T-cell (primary cell): Measurements from ENCODE around the gene ANKRD13A. TPM values are rescaled to one million over a fixed set of nuclear protein-coding genes. Genes with fewer than 3 reads are reported as not detected.
A peak's percentile ranks its signal among the peaks of the same experiment; 100 is the strongest.

Source experiments
- ATAC-seq, 4 experiments: fragments of 200-7000 bp in 3 of 4; fragments of 150-1000 bp in 1 of 4; cut with Tn5 transposase; replicated peaks in 1 of 4; 1 replicate in 3 of 4; 2 replicates in 1 of 4; pipeline ENCODE4 v1.10.0; 2021; ENCODE audit warnings: moderate library complexity in 3 of 4, mild to moderate bottlenecking in 2 of 4, moderate number of reproducible peaks in 1 of 4
- CTCF ChIA-PET, 2 donors: fragments of 300-600 bp; sonication (Branson Sonifier 250); formaldehyde crosslinking; loops; one replicate each; lab custom pipeline; 2022; ENCODE audit warnings: antibody characterized with exemption in 2 of 2; lab: Charles Lee
- POLR2A ChIA-PET, 2 donors: fragments of 300-600 bp; sonication (Branson Sonifier 250); formaldehyde crosslinking; loops; one replicate each; lab custom pipeline; 2022; ENCODE audit warnings: antibody characterized with exemption in 2 of 2; lab: Charles Lee
- DNase-seq, 35 experiments: peaks; one replicate each; pipeline versions ENCODE4 v3.0.0 to v3.0.0-alpha.2; 2013 to 2023
- H3K27ac ChIP-seq: one replicate; pipeline ENCODE4 v1.5.1; 2013; ENCODE audit warnings: low read length
- H3K27me3 ChIP-seq, 2 experiments: replicated peaks in 1 of 2; 1 replicate in 1 of 2; 2 replicates in 1 of 2; pipeline versions ENCODE4 v1.6.1 to v1.7.0; 2013; ENCODE audit warnings: low read length in 1 of 2, mixed read lengths in 1 of 2; ENCODE audit not compliant: control insufficient read depth in 2 of 2, insufficient read depth in 2 of 2; ENCODE audit errors: extremely low read depth in 1 of 2
- H3K36me3 ChIP-seq, 2 donors: 1 replicate in 1 of 2; 2 replicates in 1 of 2; pipeline versions ENCODE4 v1.6.1 to v1.7.0; 2013; ENCODE audit warnings: low read length in 1 of 2; ENCODE audit not compliant: control insufficient read depth in 2 of 2, insufficient read depth in 1 of 2; ENCODE audit errors: extremely low read depth in 1 of 2
- H3K4me1 ChIP-seq, 2 experiments: 1 replicate in 1 of 2; 2 replicates in 1 of 2; pipeline versions ENCODE4 v1.6.1 to v1.7.0; 2013; ENCODE audit warnings: low read length in 2 of 2, mixed read lengths in 1 of 2; ENCODE audit not compliant: insufficient read depth in 2 of 2, control insufficient read depth in 1 of 2; ENCODE audit errors: extremely low read depth in 1 of 2
- H3K4me3 ChIP-seq, 2 donors: 1 replicate in 1 of 2; 2 replicates in 1 of 2; pipeline versions ENCODE4 v1.5.1 to v1.7.0; 2013; ENCODE audit warnings: mild to moderate bottlenecking in 2 of 2, low read length in 1 of 2, moderate library complexity in 1 of 2; ENCODE audit not compliant: control insufficient read depth in 1 of 2; ENCODE audit errors: extremely low read depth in 1 of 2
- H3K9me3 ChIP-seq: 2 replicates; pipeline ENCODE4 v1.7.0; 2013
- H3K27ac Mint-ChIP-seq, 2 donors: one replicate each; pipeline ENCODE4 v1.8.0; 2020 to 2021; ENCODE audit warnings: mild to moderate bottlenecking in 2 of 2, mixed read lengths in 2 of 2
- H3K27me3 Mint-ChIP-seq, 2 donors: one replicate each; pipeline ENCODE4 v1.8.0; 2021 to 2022; ENCODE audit warnings: mixed read lengths in 2 of 2
- H3K36me3 Mint-ChIP-seq: one replicate; pipeline ENCODE4 v1.8.0; 2021; ENCODE audit warnings: mixed read lengths
- H3K4me1 Mint-ChIP-seq, 3 donors: one replicate each; pipeline ENCODE4 v1.8.0; 2020 to 2022; ENCODE audit warnings: mixed read lengths in 3 of 3, mild to moderate bottlenecking in 1 of 3
- H3K4me3 Mint-ChIP-seq, 3 donors: one replicate each; pipeline ENCODE4 v1.8.0; 2020 to 2022; ENCODE audit warnings: mild to moderate bottlenecking in 3 of 3, mixed read lengths in 3 of 3, moderate library complexity in 3 of 3
- H3K9me3 Mint-ChIP-seq, 3 donors: one replicate each; pipeline ENCODE4 v1.8.0; 2020 to 2022; ENCODE audit warnings: mixed read lengths in 3 of 3
- WGBS: methylation state at CpG from one replicate; pipeline ENCODE4 v1.1.5; 2013; ENCODE audit warnings: missing lambda C conversion rate; ENCODE audit not compliant: insufficient coverage; 5-methylcytosine and 5-hydroxymethylcytosine counted together
- total RNA-seq, 35 experiments: library from RNA in 6 of 35; stranded (reverse) in 6 of 35; fragments of 120-200 nt in 1 of 35; gene quantifications; one replicate each; pipeline versions ENCODE4 v1.2.1 to v1.2.4 and lab custom pipeline; 2013 to 2026

The ANKRD13A gene
- total RNA-seq, 5 donors from 2014 or later (not counting 1 experiment from before 2014, with no cell fraction given): 63.8 to 87.0 (median 76.8) TPM

GRCh38 chr12:109988274-109988673 lies 11.0 kb upstream of the ANKRD13A start:
- DNase-seq (no peak), ATAC-seq (no peak)
- ChIA-PET CTCF (interaction anchor here in 1 of 2 donors (0.6 to 0.7 kb wide), 2 partner anchors 17 to 29 kb away, joined by 3 to 6 read pairs; no protein-coding TSS in a partner anchor), POLR2A (interaction anchor here in 1 of 2 donors (1.0 kb wide), 1 partner anchor 11 kb away, joined by 3 read pairs; no protein-coding TSS in a partner anchor)
- H3K4me3 ChIP-seq: no peak overlapping the region
- Mint-ChIP-seq H3K36me3 (peaks cover 40% of the 10 kb centered on the region), H3K27me3 (no peaks in the 10 kb centered on the region), H3K27ac (no peak overlapping the region), H3K4me1 (peaks cover 25 to 51% (median 46%) of the 10 kb centered on the region in 3 donors), H3K4me3 (no peak overlapping the region), H3K9me3 (no peaks in the 10 kb centered on the region)
- WGBS: 92% methylated on average over 5 of the region's 10 CpGs
- peaks cover 10 to 75% of the 10 kb centered on the region in 2 donors for H3K36me3 ChIP-seq
- H3K9me3 ChIP-seq: no peaks in the 10 kb centered on the region
- H3K27ac ChIP-seq: no peak overlapping the region
- H3K4me1 ChIP-seq: peaks cover 2 to 11% of the 10 kb centered on the region in 2 experiments
- H3K27me3 ChIP-seq: no peaks in the 10 kb centered on the region

- Mint-ChIP-seq H3K4me1 (peaks cover 31 to 55% (median 51%) of the 10 kb centered on the region in 3 donors), H3K9me3 (no peaks in the 10 kb centered on the region), H3K27me3 (no peaks in the 10 kb centered on the region), H3K36me3 (peaks cover 34% of the 10 kb centered on the region), H3K27ac (no peak overlapping the region), H3K4me3 (no peak overlapping the region)
- ChIA-PET POLR2A (no interaction called here), CTCF (interaction anchor here in 1 of 2 donors (0.7 kb wide), 1 partner anchor 28 kb away, joined by 6 read pairs; no protein-coding TSS in a partner anchor)
- H3K36me3 ChIP-seq: peaks cover 10 to 69% of the 10 kb centered on the region in 2 donors
- no peaks in the 10 kb centered on the region for H3K27me3 ChIP-seq
- DNase-seq (no peak), ATAC-seq (no peak)
- no peak overlapping the region for H3K27ac ChIP-seq
- H3K9me3 ChIP-seq: no peaks in the 10 kb centered on the region
- peaks cover 8 to 11% of the 10 kb centered on the region in 2 experiments for H3K4me1 ChIP-seq
- WGBS: no CpG with 5 or more reads among the region's 8 CpGs
- no peak overlapping the region for H3K4me3 ChIP-seq
Measured at GRCh38 chr12:109988903-109989302, 10.3 kb upstream of the ANKRD13A start.

DNA sequence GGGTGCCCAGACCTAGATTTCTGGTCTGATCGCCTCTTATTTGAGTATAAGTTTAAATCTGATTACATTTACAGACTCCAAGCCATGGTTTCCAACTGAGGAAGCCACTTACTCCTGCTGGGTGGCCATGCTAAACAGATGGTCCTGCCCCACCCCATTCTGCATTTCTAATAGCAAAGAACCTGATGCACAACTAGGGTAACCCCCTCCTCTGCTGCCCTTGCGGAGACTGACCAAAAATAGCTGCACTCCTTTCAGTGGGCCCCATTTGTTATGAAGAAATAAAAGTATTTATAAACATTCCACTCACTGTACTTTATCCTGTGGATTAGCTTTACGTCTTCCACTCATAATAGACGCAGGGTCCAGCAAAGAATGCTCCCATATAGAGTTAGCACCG lies 9.8 kb upstream of the ANKRD13A start:
- Histone ChIP-seq H3K27me3 (no peaks in the 10 kb centered on the region), H3K9me3 (no peaks in the 10 kb centered on the region), H3K27ac (no peak overlapping the region), H3K4me3 (no peak overlapping the region), H3K36me3 (peaks cover 8 to 64% of the 10 kb centered on the region in 2 donors), H3K4me1 (peaks cover 13 to 14% of the 10 kb centered on the region in 2 experiments)
- ATAC-seq: no peak
- Mint-ChIP-seq H3K27me3 (no peaks in the 10 kb centered on the region), H3K9me3 (no peaks in the 10 kb centered on the region), H3K27ac (peak overlapping the region in 1 of 2 donors; percentile 49), H3K4me3 (no peak overlapping the region), H3K4me1 (peaks cover 36 to 60% (median 55%) of the 10 kb centered on the region in 3 donors), H3K36me3 (peaks cover 33% of the 10 kb centered on the region)
- no peak for DNase-seq
- ChIA-PET CTCF (no interaction called here), POLR2A (no interaction called here)
- 100% methylated on average over 1 of the region's 5 CpGs for WGBS

DNA sequence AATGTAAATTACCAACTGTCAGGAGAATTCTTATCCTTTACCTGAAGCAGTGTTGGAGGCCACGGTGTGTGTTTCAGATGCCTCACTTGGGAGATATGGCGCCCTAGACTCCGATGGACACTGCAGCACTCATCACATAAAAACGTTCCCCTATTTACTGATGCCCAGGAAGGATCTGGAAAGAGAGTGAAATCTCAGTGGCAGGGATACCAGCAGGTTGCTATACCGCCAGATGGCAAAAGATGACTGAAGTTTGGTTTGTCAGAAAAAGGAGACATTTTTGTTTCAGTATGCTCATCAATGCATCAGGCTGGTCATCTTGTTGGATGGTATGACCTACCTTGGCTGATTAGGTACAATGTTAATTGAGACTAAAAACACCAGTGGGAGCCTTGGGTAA lies 7.6 kb upstream of the ANKRD13A start:
- no peak overlapping the region for H3K4me3 Mint-ChIP-seq
- Histone ChIP-seq H3K9me3 (no peaks in the 10 kb centered on the region), H3K27ac (no peak overlapping the region), H3K4me1 (peaks cover 17 to 21% of the 10 kb centered on the region in 2 experiments), H3K36me3 (peaks cover 0 to 47% of the 10 kb centered on the region in 2 donors), H3K27me3 (no peaks in the 10 kb centered on the region), H3K4me3 (no peak overlapping the region)
- peak overlapping the region; percentile 11 to 24 for H3K27ac Mint-ChIP-seq
- CTCF ChIA-PET: interaction anchor here in 1 of 2 donors (0.6 kb wide), 1 partner anchor 20 kb away, joined by 3 read pairs; no protein-coding TSS in a partner anchor
- H3K36me3 Mint-ChIP-seq: peaks cover 27% of the 10 kb centered on the region
- POLR2A ChIA-PET: interaction anchor here (0.5 to 1.0 kb wide), 6 partner anchors 11 to 598 kb away, joined by 3 to 10 read pairs (median 4); no protein-coding TSS in a partner anchor
- H3K9me3 Mint-ChIP-seq: no peaks in the 10 kb centered on the region
- no peak for DNase-seq
- no peaks in the 10 kb centered on the region for H3K27me3 Mint-ChIP-seq
- WGBS: 100% methylated on average over 1 of the region's 5 CpGs
- peaks cover 46 to 60% (median 60%) of the 10 kb centered on the region in 3 donors for H3K4me1 Mint-ChIP-seq
- ATAC-seq: no peak

GRCh38 chr12:109993091-109993490 lies 6.1 kb upstream of the ANKRD13A start:
- peaks cover 18 to 25% of the 10 kb centered on the region in 2 experiments for H3K4me1 ChIP-seq
- Mint-ChIP-seq H3K36me3 (peaks cover 22% of the 10 kb centered on the region), H3K9me3 (no peaks in the 10 kb centered on the region), H3K27ac (peak overlapping the region; percentile 55 to 70), H3K4me3 (peak overlapping the region; percentile 61 to 97 (median 96)), H3K27me3 (no peaks in the 10 kb centered on the region), H3K4me1 (peaks cover 57 to 66% (median 65%) of the 10 kb centered on the region in 3 donors)
- H3K9me3 ChIP-seq: no peaks in the 10 kb centered on the region
- H3K36me3 ChIP-seq: peaks cover 0 to 38% of the 10 kb centered on the region in 2 donors
- no CpG with 5 or more reads among the region's 2 CpGs for WGBS
- H3K27ac ChIP-seq: no peak overlapping the region
- POLR2A ChIA-PET: no interaction called here
- ATAC-seq: no peak
- no peaks in the 10 kb centered on the region for H3K27me3 ChIP-seq
- DNase-seq: no peak
- H3K4me3 ChIP-seq: no peak overlapping the region
- CTCF ChIA-PET: interaction anchor here (0.5 to 0.7 kb wide), 4 partner anchors 193 to 1320 kb away, joined by 3 to 4 read pairs (median 3); no protein-coding TSS in a partner anchor

DNA sequence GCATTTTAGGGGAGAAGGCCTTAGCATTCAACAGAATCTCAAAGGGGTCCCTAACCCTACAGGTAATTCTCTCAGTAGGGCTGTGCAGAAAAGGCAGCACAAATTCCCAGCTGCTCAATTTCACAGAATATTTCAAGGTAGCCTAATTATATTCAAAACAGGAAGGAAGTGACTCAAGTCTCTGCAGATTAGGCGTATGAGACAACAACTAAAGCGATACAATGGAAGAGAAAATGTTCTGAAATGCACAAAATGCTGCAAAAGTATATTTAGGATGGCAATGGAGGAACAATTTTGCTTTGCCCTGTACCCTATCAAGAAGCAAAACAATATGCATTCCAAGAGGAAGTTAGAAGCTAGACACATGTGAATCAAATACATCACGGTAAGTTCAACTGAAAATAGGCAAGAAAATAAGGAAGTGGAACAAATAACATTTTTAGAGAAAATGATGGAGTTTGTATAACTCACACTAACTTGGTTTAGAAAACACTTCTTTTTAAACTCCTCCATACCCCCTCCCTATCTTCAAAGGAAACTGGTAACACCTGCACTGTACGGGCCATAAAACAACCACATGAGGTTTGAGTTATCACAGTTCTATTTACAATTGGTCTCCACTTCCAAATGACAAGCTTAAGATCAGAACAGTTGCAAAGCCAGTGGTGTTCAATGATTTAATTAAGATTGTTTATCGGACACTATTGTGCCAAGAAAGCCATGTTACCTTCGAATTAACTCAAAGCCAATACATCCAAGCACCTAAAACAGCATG lies 4.6 kb upstream of the ANKRD13A start:
- Histone ChIP-seq H3K36me3 (peaks cover 0 to 24% of the 10 kb centered on the region in 2 donors), H3K9me3 (no peaks in the 10 kb centered on the region), H3K4me3 (peak overlapping the region; percentile 70 to 87), H3K4me1 (peaks cover 23 to 32% of the 10 kb centered on the region in 2 experiments), H3K27ac (peak overlapping the region; percentile 65), H3K27me3 (no peaks in the 10 kb centered on the region)
- ATAC-seq (no peak), DNase-seq (peak in 1 of 35 experiments; percentile 45)
- Mint-ChIP-seq H3K4me1 (peaks cover 57 to 69% (median 69%) of the 10 kb centered on the region in 3 donors), H3K4me3 (peak overlapping the region; percentile 96 to 98 (median 97)), H3K36me3 (peaks cover 16% of the 10 kb centered on the region), H3K27ac (peak overlapping the region; percentile 92 to 97), H3K27me3 (no peaks in the 10 kb centered on the region), H3K9me3 (no peaks in the 10 kb centered on the region)
- CTCF ChIA-PET: interaction anchor here (0.6 to 1.1 kb wide), 4 partner anchors 19 to 189 kb away, joined by 3 to 8 read pairs (median 4); no protein-coding TSS in a partner anchor
- POLR2A ChIA-PET: interaction anchor here (0.6 to 0.7 kb wide), 5 partner anchors 20 to 89 kb away, joined by 3 to 8 read pairs (median 5); no protein-coding TSS in a partner anchor
- WGBS: 0% methylated on average over 2 of the region's 6 CpGs
